HG03439 (cell line): ENCODE measurements around the gene SLC4A4.
"Not testable (repeated sequence)": the region's sequence is repeated elsewhere in the genome, so short reads cannot be mapped to it uniquely, and the experiment has no call there.

Experiments
- ATAC-seq: cut with Tn5 transposase; IDR thresholded peaks from one replicate; pipeline ENCODE4 v1.9.1; 2021; ENCODE audit warnings: mild to moderate bottlenecking, moderate library complexity; ENCODE audit not compliant: unreplicated experiment

The SLC4A4 gene

GRCh38 chr4:71406459-71406963 is 67.7 kb downstream of the SLC4A4 start:
- no peak for ATAC-seq

DNA sequence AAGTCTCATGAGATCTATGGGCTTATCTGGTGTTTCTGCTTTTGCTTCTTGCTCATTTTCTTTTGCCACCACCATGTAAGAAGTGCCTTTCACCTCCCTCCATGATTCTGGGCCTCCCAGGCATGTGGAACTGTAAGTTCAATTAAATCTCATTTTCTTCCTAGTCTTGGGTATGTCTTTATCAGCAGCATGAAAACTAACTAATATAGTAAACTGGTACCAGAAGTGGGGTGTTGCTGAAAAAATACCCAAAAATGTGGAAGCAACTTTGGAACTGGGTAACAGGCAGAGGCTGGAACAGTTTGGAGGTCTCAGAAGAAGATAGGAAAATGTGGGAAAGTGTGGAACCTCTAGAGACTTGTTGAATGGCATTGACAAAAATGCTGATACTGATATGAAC is 70.1 kb downstream of the SLC4A4 start:
- not testable (repeated sequence) for ATAC-seq

GRCh38 chr4:71411981-71412380 is 73.2 kb downstream of the SLC4A4 start:
- no peak for ATAC-seq

- no peak for ATAC-seq
These were observed 76.7 kb downstream of the SLC4A4 start for GRCh38 chr4:71415491-71415890.

DNA sequence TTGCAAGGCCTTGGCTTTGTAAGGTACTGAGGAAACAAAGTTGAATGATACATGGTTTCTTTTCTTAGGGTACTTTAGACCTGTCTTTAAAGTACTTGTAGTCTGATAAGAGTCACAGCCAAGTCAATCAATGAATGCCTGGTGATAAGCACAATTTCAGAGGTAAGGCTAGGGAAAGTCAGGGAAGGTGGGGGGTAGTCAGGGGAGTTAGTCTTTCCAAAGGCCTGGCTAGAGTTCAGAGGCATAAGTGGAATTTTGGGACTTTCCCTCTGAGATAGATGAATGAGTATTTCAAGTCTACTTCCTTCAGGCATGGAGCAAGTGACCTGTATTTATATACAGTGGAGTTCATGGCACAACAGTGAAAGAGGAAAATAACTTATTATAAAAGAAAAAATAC is 78.3 kb downstream of the SLC4A4 start:
- no peak for ATAC-seq

DNA sequence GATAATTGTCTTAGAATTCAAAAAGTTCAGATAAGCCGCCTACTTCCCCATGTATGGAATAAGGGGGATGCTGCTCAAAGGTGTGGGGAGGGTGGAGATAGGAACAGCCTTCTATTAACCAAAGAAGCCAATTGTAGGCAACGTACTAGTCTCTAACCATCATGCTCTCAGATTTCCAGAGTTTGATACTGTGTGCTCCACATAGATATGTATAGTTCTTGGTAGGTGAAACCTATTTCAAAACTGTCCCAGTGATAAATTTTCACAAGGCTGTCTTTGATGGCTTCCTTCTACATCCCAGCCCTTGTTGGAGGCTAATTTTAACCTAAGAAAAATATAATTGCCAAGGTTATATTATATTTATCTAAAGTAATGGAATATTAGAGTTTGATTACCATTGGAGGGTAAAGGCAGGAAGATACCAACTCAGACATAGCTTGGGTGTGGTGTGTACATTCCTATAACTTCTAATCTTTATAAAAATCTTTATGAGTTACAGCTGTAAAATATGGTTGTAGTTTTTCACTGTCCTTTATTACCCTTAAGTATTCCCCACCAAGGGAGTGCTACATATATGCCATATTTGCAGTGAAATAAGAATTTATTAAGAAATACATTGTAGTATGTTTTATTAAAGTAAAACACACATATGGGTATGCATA is 87.7 kb downstream of the SLC4A4 start:
- ATAC-seq, result no peak

DNA sequence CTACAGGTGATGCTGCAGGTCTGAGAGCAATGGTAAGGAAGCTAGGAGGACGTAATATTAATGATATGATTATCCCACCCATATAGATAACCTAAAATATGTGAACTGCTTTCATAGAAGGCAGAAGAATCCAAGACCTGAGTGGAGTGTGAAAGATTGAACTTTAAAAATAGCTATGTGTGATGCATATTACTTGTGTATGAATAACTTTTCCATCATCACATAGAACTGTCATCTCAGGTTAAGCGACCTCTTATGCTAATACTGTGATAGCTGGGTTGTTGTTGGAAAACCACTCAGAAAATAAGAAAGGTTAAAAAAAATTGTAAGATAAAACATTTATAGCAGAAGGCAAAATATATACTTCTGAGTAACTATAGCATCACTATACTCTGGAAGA is 90.3 kb downstream of the SLC4A4 start:
- ATAC-seq, result no peak

- no peak for ATAC-seq
These were observed 91.1 kb downstream of the SLC4A4 start for GRCh38 chr4:71429962-71430361.

GRCh38 chr4:71430609-71431008 is 91.8 kb downstream of the SLC4A4 start:
- no peak for ATAC-seq

GRCh38 chr4:71440612-71441011 is 101.8 kb downstream of the SLC4A4 start:
- no peak for ATAC-seq

DNA sequence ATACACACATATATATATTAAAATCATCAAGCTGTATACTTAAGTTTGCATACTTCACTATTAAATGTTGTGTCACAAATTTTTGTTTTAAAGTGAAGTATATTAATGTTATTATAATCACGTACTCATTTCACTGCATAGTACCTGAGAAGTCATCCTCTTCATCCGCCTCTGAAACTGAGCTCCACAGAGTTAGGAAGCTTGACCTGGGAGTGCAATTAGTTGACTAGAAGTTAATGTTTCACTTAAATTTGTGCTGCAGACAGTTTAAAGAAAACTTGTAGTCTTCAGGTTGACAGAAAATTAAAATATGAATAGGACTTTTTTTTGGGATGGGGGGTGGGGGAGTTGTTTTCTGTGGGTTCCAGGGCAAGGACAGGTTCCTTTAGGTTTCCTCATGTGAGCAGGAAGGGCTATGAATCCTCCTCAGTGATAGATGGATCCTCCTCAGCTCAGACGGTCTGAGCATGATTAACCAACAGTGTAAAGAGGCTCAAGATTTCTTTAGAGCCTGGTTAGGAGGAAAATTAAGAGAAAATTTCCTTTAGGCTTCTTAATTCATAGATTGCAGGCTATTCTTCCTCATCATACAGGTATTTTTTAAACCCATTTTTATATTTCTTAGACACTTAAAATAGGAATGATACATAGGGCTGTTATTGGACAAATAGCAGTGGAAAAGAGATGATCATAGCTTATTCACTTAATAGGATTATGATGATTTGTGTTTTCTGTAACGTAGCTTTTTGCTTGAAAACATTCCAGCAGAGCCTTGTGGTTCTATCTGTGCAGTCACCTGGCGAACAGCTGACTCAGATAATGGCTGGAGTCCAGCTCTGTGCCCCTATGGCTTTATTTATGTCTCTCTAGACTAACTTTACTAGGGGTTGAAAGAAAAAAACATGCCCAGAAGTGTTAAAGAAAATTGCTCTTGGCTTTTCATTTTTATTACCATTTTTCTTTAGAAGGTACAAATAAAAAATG is 102.7 kb downstream of the SLC4A4 start:
- no peak for ATAC-seq

DNA sequence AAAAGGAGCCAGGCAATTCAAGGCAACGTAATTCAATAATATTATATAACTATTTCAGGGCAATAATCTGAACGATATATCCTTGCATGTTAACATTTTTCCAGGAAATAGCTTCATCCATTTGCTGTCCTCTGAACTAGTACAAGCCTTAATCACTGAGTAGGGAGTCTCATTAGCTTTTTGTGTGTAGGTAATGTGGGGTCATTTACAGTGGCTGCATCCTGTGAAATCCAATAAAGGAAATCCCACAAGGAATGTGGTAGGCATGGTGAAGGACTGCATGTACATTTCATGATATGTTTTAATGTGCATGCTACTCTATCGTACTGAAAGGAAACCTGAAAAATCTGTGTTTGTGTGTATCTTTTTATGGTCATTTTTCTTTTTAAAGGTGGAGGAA is 103.5 kb downstream of the SLC4A4 start:
- no peak for ATAC-seq

DNA sequence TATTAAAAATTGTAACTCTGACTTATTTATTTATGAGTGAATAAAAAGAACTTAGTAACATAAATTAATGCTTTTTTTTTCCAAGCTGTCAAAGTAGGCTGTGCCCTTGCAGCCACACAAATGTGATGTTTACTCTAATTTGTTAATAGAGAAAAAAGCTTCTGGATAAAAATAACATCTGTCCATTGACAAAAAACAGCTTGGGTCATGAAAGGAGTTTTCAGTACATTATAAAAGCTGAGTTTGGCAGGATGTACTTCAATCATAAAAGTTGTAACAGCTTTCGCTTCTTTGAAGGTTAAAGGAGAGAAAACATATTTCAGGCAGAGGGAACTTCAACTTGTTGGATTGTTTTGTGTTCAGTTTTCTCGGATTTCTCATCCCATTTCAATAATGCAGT is 105.6 kb downstream of the SLC4A4 start:
- no peak for ATAC-seq

DNA sequence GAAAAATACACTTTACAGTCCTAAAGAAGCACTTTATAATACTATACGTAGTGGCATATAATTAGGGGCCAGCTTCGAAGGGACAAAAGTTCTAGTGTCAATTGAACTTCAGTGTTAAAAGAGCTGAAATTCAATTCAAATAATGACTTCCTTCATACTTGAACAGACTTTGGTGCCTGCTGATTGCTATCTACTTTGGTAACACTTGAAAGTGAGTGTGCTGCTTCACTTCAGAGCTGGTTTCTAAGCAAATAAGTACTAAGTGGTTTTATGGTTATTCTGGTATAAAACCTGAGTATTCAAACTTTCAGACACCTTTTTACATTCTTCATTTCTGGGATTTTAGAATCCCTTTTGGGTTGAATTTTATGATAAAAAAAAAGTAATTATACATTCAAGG is 107.0 kb downstream of the SLC4A4 start:
- ATAC-seq, result no peak

DNA sequence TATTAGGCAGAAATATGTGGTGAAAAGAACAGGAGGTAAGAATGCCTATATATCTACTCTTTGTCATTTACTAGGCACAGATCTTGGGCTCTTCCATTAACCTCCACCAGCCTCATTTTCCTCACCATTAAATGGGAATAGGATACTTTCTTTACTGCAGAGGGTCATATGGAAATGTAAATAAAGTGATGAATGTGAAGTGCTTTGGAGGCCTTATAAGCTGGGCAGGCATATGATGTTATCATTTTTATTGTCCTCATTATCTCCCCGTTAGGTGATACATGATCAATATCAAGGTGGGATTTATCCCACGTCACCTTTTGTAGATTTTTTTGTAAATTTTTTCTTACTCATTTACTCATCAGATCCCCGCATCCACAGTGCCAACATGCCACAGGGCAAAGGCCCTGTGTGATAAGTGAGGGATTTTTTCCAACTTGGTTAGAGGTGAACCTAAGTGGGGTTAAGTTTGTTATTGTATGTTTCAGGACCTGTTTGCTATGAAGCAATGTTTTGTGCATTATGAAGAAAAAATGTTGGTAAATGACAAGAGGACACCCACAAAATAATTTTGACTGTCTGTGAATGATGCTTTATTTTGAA is 107.8 kb downstream of the SLC4A4 start:
- ATAC-seq, result no peak

DNA sequence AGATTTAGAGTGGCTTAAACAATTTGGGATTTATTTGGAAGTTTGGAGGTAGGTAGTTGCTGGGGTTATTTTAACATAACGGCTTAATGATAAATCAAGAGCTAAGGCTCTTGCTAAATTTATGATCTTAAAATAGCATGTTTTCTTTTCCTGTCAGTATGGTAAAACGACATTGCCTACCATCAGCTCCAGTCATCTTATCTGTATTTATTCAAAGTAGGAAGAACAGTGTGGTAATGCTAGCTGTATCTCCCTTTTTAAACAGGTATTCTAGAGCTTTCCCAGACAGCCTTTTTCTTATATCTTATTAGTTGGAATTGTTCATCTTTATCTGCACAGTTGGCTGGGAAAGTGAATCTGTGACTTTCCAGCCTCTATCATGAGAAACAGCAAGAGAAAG is 110.2 kb downstream of the SLC4A4 start:
- no peak for ATAC-seq

- no peak for ATAC-seq
These were observed 111.1 kb downstream of the SLC4A4 start for GRCh38 chr4:71449878-71450277.

- ATAC-seq, result no peak
These were observed 114.7 kb downstream of the SLC4A4 start for GRCh38 chr4:71453531-71453930.

- ATAC-seq, result no peak
These were observed 118.0 kb downstream of the SLC4A4 start for GRCh38 chr4:71456841-71457240.

- ATAC-seq, result no peak
These were observed 121.6 kb downstream of the SLC4A4 start for GRCh38 chr4:71460371-71460770.

GRCh38 chr4:71461422-71461821 is 122.6 kb downstream of the SLC4A4 start:
- ATAC-seq, result no peak

DNA sequence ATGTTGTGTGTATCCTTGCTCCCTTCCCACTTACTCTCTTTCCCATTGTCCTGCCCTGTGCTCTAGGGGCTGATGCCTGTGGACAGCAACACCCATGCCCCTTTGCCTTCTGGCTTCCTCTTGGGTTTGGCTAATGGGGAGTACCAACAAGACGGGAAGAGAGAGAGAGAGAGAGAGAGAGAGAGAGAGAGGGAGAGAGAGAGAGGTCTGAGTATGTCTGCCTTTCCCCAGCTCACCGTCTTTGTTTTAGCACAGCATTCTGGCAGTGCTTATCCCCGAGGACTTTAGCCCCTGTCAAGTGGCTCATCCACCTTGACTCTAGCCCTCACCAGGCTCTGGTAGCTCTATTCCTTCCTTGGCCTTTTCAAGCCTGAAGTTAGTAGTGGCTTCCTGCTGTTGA is 128.0 kb downstream of the SLC4A4 start:
- no peak for ATAC-seq
